Fibroblast of villous mesenchyme (primary cell): ENCODE data around the gene SART3. TPM values are rescaled to one million over a fixed set of nuclear protein-coding genes. Genes with fewer than 3 reads are reported as not detected.

Experiments used
- DNase-seq: peaks from one replicate; pipeline ENCODE4 v3.0.0-alpha.2; 2010; ENCODE audit warnings: low read depth
- H3K4me3 ChIP-seq: 2 replicates; pipeline ENCODE4 v1.5.1; 2011; ENCODE audit warnings: low read depth, mild to moderate bottlenecking, low read length
- CTCF ChIP-seq: IDR thresholded peaks from 2 replicates; pipeline ENCODE4 v1.5.1; 2012; ENCODE audit warnings: low read depth, mild to moderate bottlenecking, low read length; ENCODE audit not compliant: insufficient read depth
- total RNA-seq: library from RNA; depleted of rRNA; stranded (reverse); fragments of >200 nt; gene quantifications from 2 replicates; pipeline ENCODE4 v1.2.3, GENCODE V29; 2012

The SART3 gene
- total RNA-seq, 1 donor, result 59.2 TPM

- no peak for TF ChIP-seq CTCF
- H3K4me3 ChIP-seq, result no peak overlapping the region
- DNase-seq, result no peak
Measured at GRCh38 chr12:108531929-108532848, 28.8 kb downstream of the SART3 start.

- TF ChIP-seq CTCF, result no peak
- DNase-seq, result no peak
- H3K4me3 ChIP-seq, result no peak overlapping the region
Measured at GRCh38 chr12:108530161-108530560, 30.8 kb downstream of the SART3 start.

GRCh38 chr12:108527166-108527496, 33.8 kb downstream of the SART3 start:
- no peak for DNase-seq
- H3K4me3 ChIP-seq, result no peak overlapping the region
- TF ChIP-seq CTCF, result no peak

- H3K4me3 ChIP-seq, result no peak overlapping the region
- peak; percentile 15 for TF ChIP-seq CTCF
- peak; percentile 10 for DNase-seq
Measured at GRCh38 chr12:108526482-108527165, 34.3 kb downstream of the SART3 start.

- no peak for TF ChIP-seq CTCF
- DNase-seq, result no peak
- H3K4me3 ChIP-seq, result no peak overlapping the region
Measured at GRCh38 chr12:108525681-108526080, 35.3 kb downstream of the SART3 start.

GRCh38 chr12:108523365-108523764, 37.6 kb downstream of the SART3 start:
- H3K4me3 ChIP-seq, result no peak overlapping the region
- no peak for DNase-seq
- TF ChIP-seq CTCF, result no peak

- no peak for DNase-seq
- no peak overlapping the region for H3K4me3 ChIP-seq
- TF ChIP-seq CTCF, result no peak
Measured at GRCh38 chr12:108519558-108519957, 41.4 kb downstream of the SART3 start.
